ENCODE results near the gene LRRTM4. TPM values are rescaled to one million over a fixed set of nuclear protein-coding genes. Genes with fewer than 3 reads are reported as not detected.

LRRTM4 gene
- total RNA-seq, 1 experiment from 2014 or later, result 12.0 TPM

- no CpG with 5 or more reads among the region's 2 CpGs for WGBS (ENCODE audit: extremely low coverage, insufficient read length, low lambda C conversion rate)
- H2BK12ac ChIP-seq (ENCODE audit: insufficient read length, low read depth, low read length), result no peak overlapping the region
These were observed 212.5 kb downstream of the LRRTM4 start for GRCh38 chr2:77309725-77310124.

More at GRCh38 chr2:77309725-77310124, 212.5 kb downstream of the LRRTM4 start:
- Histone ChIP-seq H2BK15ac (ENCODE audit: low read depth, low read length) (no peak overlapping the region), H2BK120ac (ENCODE audit: low read depth, low read length, poor library complexity, severe bottlenecking) (no peak overlapping the region), H3K56ac (ENCODE audit: insufficient read length, low read depth, low read length) (no peak overlapping the region), H4K8ac (replicated peaks; ENCODE audit: insufficient read length, low read depth, low read length) (no peak overlapping the region), H3K23ac (ENCODE audit: insufficient read length, low read depth, low read length) (no peak overlapping the region), H3K9ac (ENCODE audit: extremely low read depth, insufficient read length, low read length) (no peak overlapping the region), H3K27me3 (ENCODE audit: insufficient read depth, low read length) (no peaks in the 10 kb centered on the region), H4K20me1 (ENCODE audit: control insufficient read depth, insufficient read depth, insufficient read length) (no peaks in the 10 kb centered on the region), H3K14ac (ENCODE audit: insufficient read depth, low read length) (no peak overlapping the region), H3K79me2 (ENCODE audit: insufficient read depth, low read length) (no peaks in the 10 kb centered on the region), H4K91ac (ENCODE audit: insufficient read length, low read depth, low read length) (no peak overlapping the region), H3K9me3 (ENCODE audit: control insufficient read depth, low read depth, low read length) (no peaks in the 10 kb centered on the region), H3K79me1 (ENCODE audit: insufficient read depth, low read depth, low read length, poor library complexity, severe bottlenecking) (no peaks in the 10 kb centered on the region), H3K23me2 (ENCODE audit: insufficient read length, low read depth, low read length, poor library complexity, severe bottlenecking) (no peaks in the 10 kb centered on the region), H4K5ac (ENCODE audit: insufficient read length, low read depth, low read length) (no peak overlapping the region), H2AFZ (ENCODE audit: low read length) (no peak overlapping the region), H3T11ph (ENCODE audit: low read length) (no peak overlapping the region), H3K18ac (ENCODE audit: insufficient read length, low read depth, low read length) (no peak overlapping the region), H2AK5ac (ENCODE audit: insufficient read length, low read length) (no peak overlapping the region), H3K4ac (ENCODE audit: low read depth, low read length) (no peak overlapping the region), H2BK20ac (ENCODE audit: low read depth, low read length, poor library complexity, severe bottlenecking) (no peak overlapping the region), H3K4me2 (ENCODE audit: insufficient read depth, insufficient read length, low read length) (no peak overlapping the region), H2BK5ac (ENCODE audit: insufficient read length, low read length) (no peak overlapping the region), H3K27ac (ENCODE audit: insufficient read length, low read depth, low read length) (no peak overlapping the region), H3K4me1 (ENCODE audit: insufficient read depth, low read length) (no peaks in the 10 kb centered on the region)
- no peak for TF ChIP-seq CTCF (conservative IDR thresholded peaks at IDR 0.05)
- H3K9me3 Mint-ChIP-seq, result no peaks in the 10 kb centered on the region
- H3K4me1 Mint-ChIP-seq, result peaks cover 6 to 11% of the 10 kb centered on the region in 2 experiments
- no peaks in the 10 kb centered on the region for H3K27me3 Mint-ChIP-seq (ENCODE audit: low read depth)
- no peak overlapping the region for H3K27ac Mint-ChIP-seq
- DNase-seq, result no peak
- H3K4me3 Mint-ChIP-seq, result no peak overlapping the region
- no peaks in the 10 kb centered on the region for H3K36me3 Mint-ChIP-seq (ENCODE audit: insufficient read depth in 1 of 3, low read depth in 3 of 3)
